Adrenal gland (tissue), 5 donors: ENCODE data around the gene TCEA2.

Experiments
- POLR2A ChIP-seq, 2 donors: fragments of 450-650 bp; IDR thresholded peaks; one replicate each; pipeline ENCODE4 v1.6.1; 2017; ENCODE audit warnings: antibody characterized with exemption in 2 of 2, mild to moderate bottlenecking in 2 of 2, moderate library complexity in 1 of 2
- TF ChIP-seq, protein P1 (sequence below), 6 experiments: fragments of 450-650 bp in 4 of 6; fragments of 200-600 bp in 2 of 6; sonication (generic) in 1 of 6; IDR thresholded peaks; 1 replicate in 5 of 6; 2 replicates in 1 of 6; pipeline versions ENCODE4 v1.5.1 to v1.8.0; 2016 to 2021; ENCODE audit warnings: antibody characterized with exemption in 6 of 6, mild to moderate bottlenecking in 2 of 6, moderate library complexity in 1 of 6
- donor health status: DM: no; HTN: no; CAD: no.

DNA sequence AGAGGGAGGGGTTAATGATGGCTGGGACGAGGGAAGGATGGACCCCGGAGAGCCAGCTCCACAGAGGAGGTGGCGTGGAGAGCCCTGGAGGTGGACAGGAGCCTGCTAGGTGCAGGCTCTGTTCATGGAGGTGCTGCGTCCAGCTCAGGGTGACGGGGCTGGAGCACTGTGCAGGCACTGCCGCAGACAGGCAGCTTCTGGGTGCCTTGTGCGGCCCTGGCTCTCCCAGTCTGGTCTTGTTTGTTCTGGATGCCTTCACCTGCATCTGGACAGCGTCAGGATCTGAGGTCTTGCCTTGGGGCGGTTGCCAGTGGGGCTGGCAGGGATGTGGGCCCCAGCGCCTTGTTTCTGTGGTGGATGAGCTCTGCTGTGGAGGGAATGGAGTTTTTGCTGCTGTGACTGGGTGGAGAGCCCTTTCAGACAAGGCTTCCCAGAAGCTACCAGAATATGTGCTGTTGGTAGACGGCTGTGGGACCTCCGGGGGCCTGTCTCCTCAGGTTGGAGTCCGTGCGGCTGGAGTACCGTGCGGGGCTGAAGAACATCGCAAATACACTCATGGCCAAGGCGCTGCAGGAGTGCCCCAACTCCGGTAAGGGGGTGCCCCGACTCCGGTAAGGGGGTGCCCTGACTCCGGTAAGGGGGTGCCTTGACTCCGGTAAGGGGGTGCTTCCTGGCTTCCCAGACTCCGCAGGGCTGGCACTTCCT is 34.9 kb upstream of the TCEA2 start:
- TF ChIP-seq POLR2A (IDR thresholded peaks at IDR 0.05) = no peak
- TF ChIP-seq, protein P1, sequence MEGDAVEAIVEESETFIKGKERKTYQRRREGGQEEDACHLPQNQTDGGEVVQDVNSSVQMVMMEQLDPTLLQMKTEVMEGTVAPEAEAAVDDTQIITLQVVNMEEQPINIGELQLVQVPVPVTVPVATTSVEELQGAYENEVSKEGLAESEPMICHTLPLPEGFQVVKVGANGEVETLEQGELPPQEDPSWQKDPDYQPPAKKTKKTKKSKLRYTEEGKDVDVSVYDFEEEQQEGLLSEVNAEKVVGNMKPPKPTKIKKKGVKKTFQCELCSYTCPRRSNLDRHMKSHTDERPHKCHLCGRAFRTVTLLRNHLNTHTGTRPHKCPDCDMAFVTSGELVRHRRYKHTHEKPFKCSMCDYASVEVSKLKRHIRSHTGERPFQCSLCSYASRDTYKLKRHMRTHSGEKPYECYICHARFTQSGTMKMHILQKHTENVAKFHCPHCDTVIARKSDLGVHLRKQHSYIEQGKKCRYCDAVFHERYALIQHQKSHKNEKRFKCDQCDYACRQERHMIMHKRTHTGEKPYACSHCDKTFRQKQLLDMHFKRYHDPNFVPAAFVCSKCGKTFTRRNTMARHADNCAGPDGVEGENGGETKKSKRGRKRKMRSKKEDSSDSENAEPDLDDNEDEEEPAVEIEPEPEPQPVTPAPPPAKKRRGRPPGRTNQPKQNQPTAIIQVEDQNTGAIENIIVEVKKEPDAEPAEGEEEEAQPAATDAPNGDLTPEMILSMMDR (IDR thresholded peaks at IDR 0.05) = no peak
